K562 (cell line): Measurements from ENCODE around the gene MLLT1. TPM values are rescaled to one million over a fixed set of nuclear protein-coding genes. Genes with fewer than 3 reads are reported as not detected.

Experiments used
- ATAC-seq: fragments of 200-7000 bp; cut with Tn5 transposase; 3 replicates; pipeline ENCODE4 v1.9.1; 2020; ENCODE audit warnings: moderate library complexity
- BruUV-seq: library from RNA; stranded (reverse); fragments of 400-500 nt; replicated peaks from 2 replicates; lab custom pipeline; 2021; lab: Mats Ljungman, UMichigan
- CTCF ChIA-PET: fragments of 300-600 bp; formaldehyde crosslinking; extraction: SDS; loops from one replicate; lab custom pipeline; 2021; ENCODE audit warnings: low intra/inter-chr PET ratio; lab: Yijun Ruan, JAX
- POLR2A ChIA-PET: fragments of 300-600, 350-650 bp; sonication (Branson Sonifier 250); formaldehyde crosslinking; extraction: SDS; loops from one replicate; lab custom pipeline; 2021; ENCODE audit warnings: antibody characterized with exemption, inconsistent platforms; lab: Yijun Ruan, JAX
- DNase-seq, 4 experiments: peaks; one replicate each; pipeline versions ENCODE4 v3.0.0 to v3.0.0-alpha.2; 2011 to 2018; ENCODE audit warnings: low spot score in 3 of 4, mixed read lengths in 3 of 4; ENCODE audit errors: extremely low read depth in 1 of 4
- FAIRE-seq: peaks from 2 replicates; lab custom pipeline; 2011; peaks lifted over from hg19 to GRCh38; lab: Jason Lieb, UNC
- H2AFZ ChIP-seq: 2 replicates; pipeline ENCODE4 v1.6.0; 2011; ENCODE audit warnings: low read depth, low read length, control low read depth, inconsistent platforms
- H3K27ac ChIP-seq: fragments of 200-600 bp; 3 replicates; pipeline ENCODE4 v1.8.0; 2011; ENCODE audit warnings: low read depth, mild to moderate bottlenecking, control low read depth, inconsistent platforms, low read length, moderate library complexity, mixed read lengths; ENCODE audit errors: extremely low read depth
- H3K27me3 ChIP-seq, 2 experiments: fragments of 300-600 bp in 1 of 2; 2 replicates in 1 of 2; 3 replicates in 1 of 2; pipeline versions ENCODE4 v1.6.0 to v1.8.0; 2011; ENCODE audit warnings: inconsistent platforms in 2 of 2, low read length in 2 of 2, mild to moderate bottlenecking in 1 of 2, mixed read lengths in 1 of 2, moderate library complexity in 1 of 2; ENCODE audit not compliant: control insufficient read depth in 2 of 2, insufficient read depth in 2 of 2
- H3K36me3 ChIP-seq: fragments of 300-600 bp; 3 replicates; pipeline ENCODE4 v1.8.0; 2011; ENCODE audit warnings: mild to moderate bottlenecking, low read length, inconsistent platforms; ENCODE audit not compliant: control insufficient read depth, insufficient read depth
- H3K4me1 ChIP-seq, 2 experiments: fragments of 200-600 bp in 1 of 2; replicated peaks in 1 of 2; 2 replicates in 1 of 2; 3 replicates in 1 of 2; pipeline versions ENCODE4 v1.5.1 to v1.8.0; 2011; ENCODE audit warnings: inconsistent platforms in 2 of 2, low read length in 2 of 2, mild to moderate bottlenecking in 1 of 2, mixed read lengths in 1 of 2, moderate library complexity in 1 of 2; ENCODE audit not compliant: control insufficient read depth in 2 of 2, insufficient read depth in 2 of 2
- H3K4me2 ChIP-seq: 2 replicates; pipeline ENCODE4 v1.6.1; 2011; ENCODE audit warnings: low read length, control low read depth, inconsistent platforms, mixed read lengths; ENCODE audit not compliant: insufficient read depth
- H3K4me3 ChIP-seq: fragments of 200-600 bp; sonication (generic), shearing (Covaris generic); 2 replicates; pipeline ENCODE4 v1.5.1; 2016; ENCODE audit warnings: control low read depth, inconsistent platforms
- H3K79me2 ChIP-seq: fragments of 200-600 bp; 3 replicates; pipeline ENCODE4 v1.8.0; 2011; ENCODE audit warnings: low read length, inconsistent platforms; ENCODE audit not compliant: control insufficient read depth, insufficient read depth
- H3K9ac ChIP-seq, 2 experiments: 2 replicates each; pipeline versions ENCODE4 v1.6.0 to v1.6.1; 2011; ENCODE audit warnings: low read depth in 2 of 2, low read length in 2 of 2, control low read depth in 1 of 2, inconsistent platforms in 1 of 2, mild to moderate bottlenecking in 1 of 2, mixed read lengths in 1 of 2; ENCODE audit not compliant: insufficient read depth in 1 of 2
- H3K9me1 ChIP-seq: one replicate; pipeline ENCODE4 v1.6.0; 2011; ENCODE audit warnings: inconsistent platforms, mild to moderate bottlenecking, low read length, moderate library complexity; ENCODE audit not compliant: control insufficient read depth, insufficient read depth
- H3K9me3 ChIP-seq: replicated peaks from 2 replicates; pipeline ENCODE4 v1.5.1; 2011; ENCODE audit warnings: low read depth, low read length, inconsistent platforms; ENCODE audit not compliant: control insufficient read depth, insufficient read depth
- H4K20me1 ChIP-seq: replicated peaks from 2 replicates; pipeline ENCODE4 v1.6.1; 2011; ENCODE audit warnings: low read length, inconsistent platforms, mixed read lengths; ENCODE audit not compliant: control insufficient read depth, insufficient read depth
- CHD2 ChIP-seq: IDR thresholded peaks from 2 replicates; pipeline ENCODE4 v1.6.1; 2011; ENCODE audit warnings: low read depth, low read length
- CUX1 ChIP-seq: fragments of 200-800 bp; sonication (Bioruptor generic); IDR thresholded peaks from 2 replicates; pipeline ENCODE4 v1.6.1; 2016; ENCODE audit warnings: missing genetic modification characterization, missing compliant biosample characterization
- FIP1L1 ChIP-seq: fragments of 200-400 bp; formaldehyde crosslinking; IDR thresholded peaks from 2 replicates; pipeline ENCODE4 v1.6.1; 2018; ENCODE audit warnings: mild to moderate bottlenecking, low read depth, low read length; ENCODE audit not compliant: poor library complexity, severe bottlenecking
- HDAC8 ChIP-seq: fragments of 450-650 bp; IDR thresholded peaks from 2 replicates; pipeline ENCODE4 v1.6.1; 2016; ENCODE audit warnings: mild to moderate bottlenecking, missing genetic modification characterization, moderate library complexity, missing compliant biosample characterization
- HMBOX1 ChIP-seq: sonication (generic); IDR thresholded peaks from 2 replicates; pipeline ENCODE4 v1.6.1; 2016
- NCOA2 ChIP-seq, 2 experiments: fragments of 450-650 bp; IDR thresholded peaks; 2 replicates each; pipeline ENCODE4 v1.6.1; 2018; ENCODE audit warnings: mild to moderate bottlenecking in 2 of 2, moderate library complexity in 1 of 2; ENCODE audit not compliant: partially characterized antibody in 2 of 2
- PCBP2 ChIP-seq: fragments of 200-400 bp; formaldehyde crosslinking; IDR thresholded peaks from 2 replicates; pipeline ENCODE4 v1.6.1; 2018; ENCODE audit warnings: low read length, low read depth, mild to moderate bottlenecking, moderate library complexity; ENCODE audit not compliant: poor library complexity, severe bottlenecking
- XRCC3 ChIP-seq: fragments of 450-650 bp; IDR thresholded peaks from 2 replicates; pipeline ENCODE4 v1.6.1; 2017; ENCODE audit warnings: mild to moderate bottlenecking, moderate library complexity
- ZBTB49 ChIP-seq: sonication (generic); formaldehyde crosslinking; IDR thresholded peaks from 2 replicates; pipeline ENCODE4 v1.8.0; 2022; ENCODE audit warnings: missing genetic modification reagents, mild to moderate bottlenecking, borderline replicate concordance
- ZNF511 ChIP-seq: sonication (generic); formaldehyde crosslinking; IDR thresholded peaks from 2 replicates; pipeline ENCODE4 v1.8.0; 2022; ENCODE audit warnings: mild to moderate bottlenecking, missing genetic modification reagents
- WGBS: fragments of 100-300 bp; shearing (Covaris generic); methylation state at CpG from one replicate; pipeline ENCODE4 v1.1.6; 2016; ENCODE audit warnings: low coverage, mixed read lengths; ENCODE audit not compliant: insufficient coverage; ENCODE audit errors: missing lambda C conversion rate; 5-methylcytosine and 5-hydroxymethylcytosine counted together
- in situ Hi-C: fragments of 300-500 bp; cut with MboI; formaldehyde crosslinking; loops from 4 replicates; pipeline ENCODE4 v1.15.0; 2018; ENCODE audit warnings: inconsistent platforms, mixed read lengths
- intact Hi-C: fragments of 100-400 bp; cut with micrococcal nuclease; formaldehyde crosslinking; loops from 2 replicates; pipeline ENCODE4 v1.14.2; 2022
- polyA plus RNA-seq, 8 experiments: library from polyadenylated mRNA; depleted of rRNA in 4 of 8; stranded (reverse) in 5 of 8; unstranded in 3 of 8; fragments of >200 nt; fragmentation: Nextera tagmentation in 2 of 8; fragmentation: Illumina TruSeq in 1 of 8; extraction: Ambion mirVana in 2 of 8; extraction: Trizol in 1 of 8; gene quantifications; 2 replicates each; pipeline versions ENCODE4 v1.2.1 to v1.2.3, GENCODE V29; 2011 to 2014; ENCODE audit warnings: inconsistent platforms in 1 of 8, missing spikeins in 1 of 8
- total RNA-seq, 7 experiments: library from RNA; depleted of rRNA in 6 of 7; stranded (reverse); fragments of >200 nt in 6 of 7; fragmentation: Illumina TruSeq in 2 of 7; extraction: Trizol in 2 of 7; gene quantifications; 2 replicates each; pipeline versions ENCODE4 v1.2.1 to v1.2.3, GENCODE V29; 2011 to 2021; ENCODE audit warnings: low replicate concordance in 1 of 7

Gene MLLT1
- total and polyA plus RNA-seq, 9 of the 15 experiments (the other 6 are each of a cell fraction or from before 2014, with no cell fraction given), result 0.23 to 63.5 (median 15.4) TPM

- Histone ChIP-seq H3K9me3 (peaks cover 10% of the 10 kb centered on the region), H3K9me1 (no peaks in the 10 kb centered on the region), H3K27ac (no peak overlapping the region), H3K4me3 (no peak overlapping the region), H3K9ac (0 out of 4 replicates have a peak overlapping the region, but pooled peaks of 1 of the 2 experiments have one; percentile 4), H3K36me3 (no peaks in the 10 kb centered on the region; the same call in 2 of the 3 replicates), H3K27me3 (peaks cover 0 to 5% of the 10 kb centered on the region in 2 experiments; a peak in 3 of 5 replicates), H2AFZ (no peak overlapping the region), H3K4me1 (no peaks in the 10 kb centered on the region), H3K79me2 (no peaks in the 10 kb centered on the region), H3K4me2 (no peak overlapping the region), H4K20me1 (no peaks in the 10 kb centered on the region)
- DNase-seq, result no peak
- 28% methylated on average over 6 of the region's 6 CpGs for WGBS
- CTCF ChIA-PET, result interaction anchor here (0.6 kb wide), 1 partner anchor 56 kb away, joined by 4 read pairs; no protein-coding TSS in a partner anchor
- BruUV-seq, result no TSS peak
- TF ChIP-seq FIP1L1 (no peak), PCBP2 (no peak), ZNF511 (CRISPR knock-in tag) (no peak), XRCC3 (no peak), CHD2 (no peak), NCOA2 (IDR thresholded peaks at IDR 0.05; ENCODE audit: partially characterized antibody in 2 of 2) (no peak), ZBTB49 (no peak), CUX1 (CRISPR knock-in tag) (no peak), HDAC8 (tag) (no peak), HMBOX1 (no peak)
- POLR2A ChIA-PET, result no interaction called here
- intact Hi-C loops, result no loop called here
- no peak for ATAC-seq
- in situ Hi-C loops, result no loop called here
- FAIRE-seq, result no peak
Observed at GRCh38 chr19:6187374-6187773, 92.4 kb downstream of the MLLT1 start.
